PFSK-1 (cell line): ENCODE measurements around the gene OR4E1.

Experiments used
- FOXP2 ChIP-seq: optimal IDR thresholded peaks from 2 replicates; pipeline ENCODE3; 2011; ENCODE audit warnings: borderline replicate concordance, control low read depth, inconsistent platforms; ENCODE audit not compliant: insufficient read depth; ENCODE audit errors: extremely low read length, extremely low read depth
- POLR2AphosphoS5 ChIP-seq: IDR thresholded peaks from 2 replicates; pipeline ENCODE4 v1.6.1; 2012; ENCODE audit warnings: low read depth, mild to moderate bottlenecking, control low read depth, low read length, moderate library complexity
- REST ChIP-seq, 2 experiments: IDR thresholded peaks; 2 replicates each; pipeline versions ENCODE4 v1.6.1 to v1.8.0; 2011 to 2012; ENCODE audit warnings: low read depth in 2 of 2, low read length in 2 of 2, control low read depth in 1 of 2, inconsistent platforms in 1 of 2, mild to moderate bottlenecking in 1 of 2, moderate library complexity in 1 of 2; ENCODE audit not compliant: insufficient read depth in 1 of 2
- SIN3A ChIP-seq: IDR thresholded peaks from 2 replicates; pipeline ENCODE4 v1.6.1; 2012; ENCODE audit warnings: mild to moderate bottlenecking, low read length, moderate library complexity, borderline replicate concordance; ENCODE audit not compliant: insufficient read depth
- TAF1 ChIP-seq: IDR thresholded peaks from 2 replicates; pipeline ENCODE4 v1.6.1; 2012; ENCODE audit warnings: low read length, control low read depth, borderline replicate concordance; ENCODE audit not compliant: insufficient read depth

GRCh38 chr14:21673718-21674117 is at the start of gene OR4E1:
- no peak for TF ChIP-seq SIN3A
- no peak for TF ChIP-seq POLR2AphosphoS5
- TF ChIP-seq REST (IDR thresholded peaks at IDR 0.05; ENCODE audit: insufficient read depth in 1 of 2, low read depth in 2 of 2, low read length in 2 of 2): no peak
- TF ChIP-seq TAF1: no peak
- no peak for TF ChIP-seq FOXP2
